GM18499 (cell line): Measurements from ENCODE around the gene TM9SF4.

Experiments
- ATAC-seq: cut with Tn5 transposase; IDR thresholded peaks from one replicate; pipeline ENCODE4 v1.9.1; 2021; ENCODE audit warnings: moderate number of reproducible peaks; ENCODE audit not compliant: insufficient read depth, unreplicated experiment

Gene TM9SF4

GRCh38 chr20:32125506-32125905 is 16.0 kb downstream of the TM9SF4 start:
- no peak for ATAC-seq

GRCh38 chr20:32126919-32127318 is 17.4 kb downstream of the TM9SF4 start:
- ATAC-seq: no peak

GRCh38 chr20:32127347-32127746 is 17.8 kb downstream of the TM9SF4 start:
- ATAC-seq: no peak

GRCh38 chr20:32128167-32128566 is 18.7 kb downstream of the TM9SF4 start:
- no peak for ATAC-seq

DNA sequence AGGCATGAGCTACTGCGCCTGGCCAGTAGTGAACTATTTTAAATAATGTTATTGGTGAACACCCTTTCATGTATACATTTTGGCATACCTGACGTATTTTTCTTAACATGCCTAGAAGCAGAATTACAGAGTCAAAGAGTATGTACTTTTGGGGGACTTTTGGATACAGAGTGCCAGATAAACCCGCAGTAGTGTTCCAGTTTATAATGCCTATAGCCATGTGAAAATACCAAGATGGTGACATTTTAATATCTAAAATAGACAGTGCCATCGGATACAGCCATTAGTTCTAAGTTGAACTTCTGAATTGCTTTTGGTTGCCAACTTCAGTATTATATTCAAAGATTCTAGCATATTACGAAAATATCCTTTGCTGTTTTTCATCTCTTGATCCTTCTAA is 20.3 kb downstream of the TM9SF4 start:
- no peak for ATAC-seq

DNA sequence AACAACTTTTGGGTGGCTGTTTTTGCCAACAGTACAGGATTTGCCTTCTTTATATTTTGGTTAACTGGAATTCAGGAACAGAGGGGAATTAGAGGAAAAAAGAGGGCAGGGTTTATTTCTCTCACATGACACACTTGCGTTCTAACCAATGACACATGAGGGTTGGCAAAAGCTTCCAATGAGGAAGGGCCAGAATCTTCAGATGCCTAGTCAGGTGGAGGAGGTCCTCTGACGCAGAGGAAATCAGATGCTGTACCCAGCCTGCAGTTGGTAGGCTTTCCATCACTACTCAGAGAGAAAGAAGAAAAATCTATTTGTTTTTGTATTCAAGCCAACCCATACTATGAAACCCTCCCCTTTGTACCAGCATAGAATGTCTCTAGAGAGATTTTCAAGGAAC is 20.8 kb downstream of the TM9SF4 start:
- no peak for ATAC-seq

DNA sequence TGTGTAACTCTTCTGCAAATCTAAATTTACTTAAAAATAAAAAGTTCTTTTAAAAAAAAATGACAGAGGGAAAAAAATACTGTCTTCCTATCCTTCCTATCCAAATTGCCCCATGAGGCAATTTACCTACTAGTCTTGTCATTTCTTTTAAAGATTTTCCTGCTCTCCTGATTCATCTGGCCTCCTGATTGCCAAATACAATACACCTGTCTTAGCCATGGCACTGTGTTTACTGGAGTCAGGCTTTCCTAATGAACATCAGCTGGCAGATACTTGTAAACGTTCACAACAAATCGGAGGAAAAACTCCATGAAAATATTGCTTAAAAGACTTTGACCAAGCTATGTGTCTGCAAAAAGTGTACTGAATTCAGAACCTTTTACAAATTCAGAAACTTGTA is 21.5 kb downstream of the TM9SF4 start:
- no peak for ATAC-seq

GRCh38 chr20:32132911-32133549 is 23.5 kb downstream of the TM9SF4 start:
- ATAC-seq: no peak

- no peak for ATAC-seq
Observed at GRCh38 chr20:32134026-32134425, 24.5 kb downstream of the TM9SF4 start.

DNA sequence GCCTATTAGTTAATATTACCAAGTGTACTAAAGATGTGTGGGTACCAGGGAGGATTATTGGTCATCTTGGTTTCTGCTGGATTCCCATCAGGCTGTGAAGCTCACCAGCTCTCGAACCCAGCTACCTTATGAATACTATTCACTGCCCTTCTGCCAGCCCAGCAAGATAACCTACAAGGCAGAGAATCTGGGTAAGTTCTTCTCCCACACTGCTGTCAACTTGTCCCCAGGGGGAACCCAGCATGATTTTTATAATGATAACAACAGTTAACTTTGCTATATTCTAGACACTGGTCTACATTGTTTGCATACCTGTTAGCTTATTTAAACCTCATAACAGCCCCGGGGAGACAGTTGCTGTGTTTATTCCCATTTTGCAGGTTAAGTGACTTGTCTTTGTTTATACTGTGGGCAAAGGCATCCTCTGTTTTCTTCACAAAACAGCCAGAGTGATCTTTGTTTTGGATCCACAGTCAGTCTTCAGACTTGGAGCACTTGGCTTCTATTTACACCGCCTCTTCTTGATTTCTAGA is 26.5 kb downstream of the TM9SF4 start:
- ATAC-seq: no peak

- no peak for ATAC-seq
Observed at GRCh38 chr20:32138921-32139320, 29.4 kb downstream of the TM9SF4 start.

DNA sequence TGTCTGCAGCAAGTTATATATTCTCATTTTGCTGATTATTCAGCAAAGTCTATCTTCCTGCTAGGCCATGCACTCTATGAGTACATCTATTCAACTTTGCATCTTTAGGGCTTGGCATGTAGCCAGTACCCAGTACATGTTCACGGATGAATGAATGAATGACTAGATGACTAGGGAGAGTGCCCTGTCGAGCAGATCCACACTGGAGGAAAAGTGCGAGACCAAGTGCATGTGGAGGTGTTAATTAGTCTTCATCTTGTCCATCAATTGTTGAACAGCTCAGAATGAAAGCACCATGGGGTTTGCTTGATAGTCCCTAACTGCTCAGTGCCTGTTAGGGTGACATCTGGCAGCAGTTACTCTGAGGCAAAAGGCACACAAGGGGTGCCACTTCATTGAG is 30.4 kb downstream of the TM9SF4 start:
- ATAC-seq: no peak

GRCh38 chr20:32140603-32141002 is 31.1 kb downstream of the TM9SF4 start:
- no peak for ATAC-seq

GRCh38 chr20:32141465-32141980 is 32.0 kb downstream of the TM9SF4 start:
- ATAC-seq: no peak

GRCh38 chr20:32142088-32142487 is 32.6 kb downstream of the TM9SF4 start:
- no peak for ATAC-seq

GRCh38 chr20:32142991-32143390 is 33.5 kb downstream of the TM9SF4 start:
- no peak for ATAC-seq

- ATAC-seq: no peak
Observed at GRCh38 chr20:32144898-32145662, 35.6 kb downstream of the TM9SF4 start.

DNA sequence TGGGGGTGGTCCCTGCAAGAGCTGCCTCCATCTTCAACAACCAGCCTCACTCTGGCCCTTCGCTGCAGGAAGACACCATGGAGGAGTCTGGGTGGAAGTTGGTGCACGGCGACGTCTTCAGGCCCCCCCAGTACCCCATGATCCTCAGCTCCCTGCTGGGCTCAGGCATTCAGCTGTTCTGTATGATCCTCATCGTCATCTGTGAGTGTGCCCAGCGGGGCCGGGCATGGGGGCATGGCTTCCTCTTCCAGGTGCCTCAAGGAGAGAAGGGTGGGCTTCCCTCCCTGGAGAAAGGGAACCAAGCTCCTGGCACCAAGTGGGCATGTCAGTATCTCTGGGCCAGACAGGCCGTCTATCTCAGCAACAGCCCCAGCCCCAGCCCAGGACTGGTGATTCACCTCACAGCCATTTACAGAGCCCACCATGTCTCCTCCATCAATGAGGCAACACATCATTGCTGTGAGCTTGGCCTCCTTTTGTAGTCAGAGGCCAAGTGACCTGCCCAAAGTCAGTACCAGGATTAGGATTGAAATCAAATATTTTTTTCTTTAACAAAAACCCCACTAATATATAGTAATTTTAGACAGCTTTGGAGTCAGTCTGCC is 40.2 kb downstream of the TM9SF4 start:
- no peak for ATAC-seq

DNA sequence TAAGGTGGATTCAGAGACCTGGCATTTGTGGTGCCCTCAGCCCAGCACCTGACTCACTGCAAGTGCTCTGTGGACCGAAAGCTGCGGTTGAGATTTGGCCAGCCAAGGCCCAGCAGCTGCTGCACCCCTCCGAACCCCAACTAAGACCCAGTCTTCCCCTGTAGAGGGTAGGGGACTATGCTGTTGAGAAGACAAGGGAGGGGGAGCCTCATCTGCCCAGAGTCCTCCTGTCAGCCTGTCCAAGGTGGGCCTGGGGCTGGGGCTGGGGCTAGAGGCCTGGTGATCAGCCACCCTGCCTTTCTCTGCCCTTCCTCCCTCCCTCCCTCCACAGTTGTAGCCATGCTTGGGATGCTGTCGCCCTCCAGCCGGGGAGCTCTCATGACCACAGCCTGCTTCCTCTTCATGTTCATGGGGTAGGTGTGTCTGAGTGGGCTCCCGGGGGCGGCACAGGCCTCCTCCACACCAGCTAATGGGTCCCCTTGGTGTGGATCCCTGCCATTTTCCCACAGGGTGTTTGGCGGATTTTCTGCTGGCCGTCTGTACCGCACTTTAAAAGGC is 40.9 kb downstream of the TM9SF4 start:
- ATAC-seq: no peak

- no peak for ATAC-seq
Observed at GRCh38 chr20:32152421-32153155, 43.1 kb downstream of the TM9SF4 start.
